Activated naive CD4-positive, alpha-beta T cell treated with anti-CD3 and anti-CD28 coated beads, Interleukin-2, amount 10 ng/mL, durations not matched to agents 7 days and 5 days (primary cell): ENCODE results near the gene TBC1D20.

Source experiments
- CTCF ChIA-PET: fragments of 350-600 bp; sonication (Branson Sonifier 250); formaldehyde crosslinking; loops from one replicate; lab custom pipeline; 2021; ENCODE audit warnings: antibody characterized with exemption; lab: Charles Lee
- DNase-seq: peaks from one replicate; pipeline ENCODE4 v3.0.0-alpha.2; 2020
- H3K27ac Mint-ChIP-seq: one replicate; pipeline ENCODE4 v1.8.0; 2021; ENCODE audit warnings: mild to moderate bottlenecking, moderate library complexity, mixed read lengths
- H3K27me3 Mint-ChIP-seq: one replicate; pipeline ENCODE4 v1.8.0; 2021; ENCODE audit warnings: mild to moderate bottlenecking, mixed read lengths
- H3K36me3 Mint-ChIP-seq: one replicate; pipeline ENCODE4 v1.8.0; 2021; ENCODE audit warnings: mixed read lengths
- H3K4me1 Mint-ChIP-seq: one replicate; pipeline ENCODE4 v1.8.0; 2021; ENCODE audit warnings: mixed read lengths
- H3K4me3 Mint-ChIP-seq: one replicate; pipeline ENCODE4 v1.8.0; 2021; ENCODE audit warnings: mild to moderate bottlenecking, moderate library complexity, mixed read lengths
- H3K9me3 Mint-ChIP-seq: one replicate; pipeline ENCODE4 v1.8.0; 2021; ENCODE audit warnings: mixed read lengths

The TBC1D20 gene

GRCh38 chr20:428658-429200, 33.6 kb downstream of the TBC1D20 start:
- CTCF ChIA-PET: no interaction called here
- H3K4me1 Mint-ChIP-seq: peaks cover 34% of the 10 kb centered on the region
- no peaks in the 10 kb centered on the region for H3K9me3 Mint-ChIP-seq
- H3K36me3 Mint-ChIP-seq: peaks cover 65% of the 10 kb centered on the region
- no peak for DNase-seq
- no peak overlapping the region for H3K4me3 Mint-ChIP-seq
- H3K27ac Mint-ChIP-seq: no peak overlapping the region
- no peaks in the 10 kb centered on the region for H3K27me3 Mint-ChIP-seq

DNA sequence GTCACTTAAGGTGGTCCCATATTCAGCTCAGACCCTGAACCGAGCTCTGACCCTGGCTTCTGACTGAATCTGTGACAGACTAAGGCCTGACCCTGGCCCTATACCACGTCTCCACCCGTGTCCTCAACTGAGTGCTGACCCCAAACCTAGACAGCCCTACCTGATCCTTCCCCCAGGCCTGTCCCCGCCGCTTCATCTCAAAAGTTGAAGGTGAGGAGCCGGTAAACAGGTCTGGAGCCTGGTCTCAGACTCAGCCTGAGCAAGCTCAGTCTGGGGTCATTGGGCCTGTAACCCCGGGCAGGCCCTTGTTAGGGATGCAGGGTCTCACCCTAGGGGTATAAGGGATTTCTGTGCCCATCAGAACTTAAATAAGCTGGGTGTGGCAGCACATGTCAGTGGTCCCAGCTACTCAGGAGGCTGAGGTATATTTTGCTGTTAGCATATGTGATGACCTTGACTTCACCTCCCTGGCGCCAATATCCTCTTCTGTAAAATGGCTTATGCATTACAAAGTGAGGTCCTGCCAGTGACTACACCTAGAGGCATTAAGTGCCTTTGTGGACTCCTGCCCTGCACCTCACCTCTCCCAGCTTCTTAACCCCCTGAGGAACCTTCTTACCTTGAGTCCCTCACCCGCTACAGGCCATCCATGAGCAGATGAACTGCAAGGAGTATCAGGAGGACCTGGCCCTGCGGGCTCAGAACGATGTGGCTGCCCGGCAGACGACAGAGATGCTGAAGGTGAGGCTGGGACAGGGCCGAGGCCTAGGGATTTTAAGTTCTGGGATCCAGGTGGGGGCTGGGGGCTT, 34.3 kb downstream of the TBC1D20 start:
- Mint-ChIP-seq H3K36me3 (peaks cover 60% of the 10 kb centered on the region), H3K4me3 (no peak overlapping the region), H3K4me1 (peaks cover 27% of the 10 kb centered on the region), H3K9me3 (no peaks in the 10 kb centered on the region), H3K27ac (no peak overlapping the region), H3K27me3 (no peaks in the 10 kb centered on the region)
- CTCF ChIA-PET: interaction anchor here (0.6 kb wide), 1 partner anchor 61 kb away, joined by 3 read pairs; no protein-coding TSS in a partner anchor
- no peak for DNase-seq

DNA sequence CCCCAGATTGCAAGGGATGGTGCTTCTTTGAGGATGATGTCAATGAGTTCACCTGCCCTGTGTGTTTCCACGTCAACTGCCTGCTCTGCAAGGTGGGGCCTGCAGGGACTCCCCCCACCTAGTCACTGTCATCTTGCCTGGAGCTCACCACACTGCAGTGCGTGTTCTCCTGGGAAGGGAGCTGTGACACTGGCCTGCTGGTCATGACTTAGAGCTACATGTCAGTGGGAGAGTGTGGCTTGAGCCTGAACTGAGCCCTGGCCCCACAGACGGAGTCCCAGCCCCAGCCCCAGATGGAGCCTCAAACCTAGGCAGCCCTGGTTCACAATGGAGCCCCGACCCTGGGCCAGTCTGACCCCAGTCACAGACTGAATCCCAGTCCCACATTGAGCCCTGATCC, 34.9 kb downstream of the TBC1D20 start:
- no peak overlapping the region for H3K27ac Mint-ChIP-seq
- peaks cover 23% of the 10 kb centered on the region for H3K4me1 Mint-ChIP-seq
- CTCF ChIA-PET: interaction anchor here (0.6 kb wide), 1 partner anchor 61 kb away, joined by 3 read pairs; no protein-coding TSS in a partner anchor
- no peak overlapping the region for H3K4me3 Mint-ChIP-seq
- H3K9me3 Mint-ChIP-seq: no peaks in the 10 kb centered on the region
- DNase-seq: no peak
- H3K36me3 Mint-ChIP-seq: peaks cover 64% of the 10 kb centered on the region
- no peaks in the 10 kb centered on the region for H3K27me3 Mint-ChIP-seq

GRCh38 chr20:426566-426965, 35.8 kb downstream of the TBC1D20 start:
- no peak for DNase-seq
- Mint-ChIP-seq H3K36me3 (peaks cover 68% of the 10 kb centered on the region), H3K27ac (no peak overlapping the region), H3K9me3 (no peaks in the 10 kb centered on the region), H3K4me1 (peaks cover 22% of the 10 kb centered on the region), H3K4me3 (no peak overlapping the region), H3K27me3 (no peaks in the 10 kb centered on the region)
- CTCF ChIA-PET: no interaction called here

DNA sequence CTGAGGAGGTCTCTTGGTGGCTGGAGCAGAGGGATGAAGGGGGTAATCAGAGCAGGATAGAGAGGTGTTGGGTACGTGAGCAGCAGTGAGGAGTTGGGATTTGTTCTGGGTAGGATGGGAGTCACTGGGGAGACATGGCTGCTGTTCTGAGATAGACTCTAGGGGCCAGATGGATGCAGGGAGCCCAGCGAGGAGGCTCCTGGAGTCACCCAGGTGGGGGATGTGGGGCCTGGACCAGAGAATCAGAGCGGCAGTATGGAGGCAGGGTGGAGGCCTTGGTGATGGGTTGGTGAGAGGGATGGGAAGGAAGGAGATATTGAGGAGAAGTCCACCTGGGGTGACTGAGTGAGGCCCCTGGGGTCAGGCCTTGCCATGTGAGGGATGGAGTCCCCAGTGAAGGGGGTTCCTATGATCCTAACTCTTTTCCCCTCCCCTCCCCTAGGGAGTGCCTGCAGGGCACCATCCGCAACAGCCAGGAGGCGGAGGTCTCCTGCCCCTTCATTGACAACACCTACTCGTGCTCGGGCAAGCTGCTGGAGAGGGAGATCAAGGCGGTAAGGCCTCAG, 40.6 kb downstream of the TBC1D20 start:
- Mint-ChIP-seq H3K36me3 (peaks cover 59% of the 10 kb centered on the region), H3K27me3 (no peaks in the 10 kb centered on the region), H3K27ac (no peak overlapping the region), H3K4me1 (peaks cover 20% of the 10 kb centered on the region), H3K9me3 (no peaks in the 10 kb centered on the region), H3K4me3 (no peak overlapping the region)
- no peak for DNase-seq
- CTCF ChIA-PET: no interaction called here

- peak; percentile 22 for DNase-seq
- CTCF ChIA-PET: no interaction called here
- peaks cover 60% of the 10 kb centered on the region for H3K36me3 Mint-ChIP-seq
- no peaks in the 10 kb centered on the region for H3K27me3 Mint-ChIP-seq
- peaks cover 16% of the 10 kb centered on the region for H3K4me1 Mint-ChIP-seq
- no peak overlapping the region for H3K4me3 Mint-ChIP-seq
- H3K27ac Mint-ChIP-seq: no peak overlapping the region
- H3K9me3 Mint-ChIP-seq: no peaks in the 10 kb centered on the region
Observed at GRCh38 chr20:420721-421574, 41.4 kb downstream of the TBC1D20 start.

DNA sequence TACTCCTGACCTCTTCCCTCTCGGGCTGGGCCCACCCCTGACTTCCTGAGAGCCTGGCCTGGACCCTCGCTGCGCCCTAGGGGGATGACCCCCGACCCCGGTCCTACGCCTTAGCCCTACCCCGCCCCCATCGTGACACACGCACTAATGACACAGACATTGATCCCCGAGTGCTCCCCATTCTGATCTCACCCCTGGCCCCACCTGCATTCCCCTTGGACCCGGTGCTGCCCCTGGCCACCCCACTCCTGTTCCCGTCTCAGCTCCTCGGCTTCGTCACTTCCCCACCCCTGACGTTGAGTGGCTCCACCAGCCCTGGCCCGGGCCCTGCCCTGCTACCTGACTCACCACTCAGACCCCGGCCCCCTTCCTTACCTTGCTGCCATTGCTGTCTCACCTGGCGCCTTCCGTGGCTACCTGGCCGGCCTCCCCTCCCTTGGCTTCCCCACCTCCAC, 42.1 kb downstream of the TBC1D20 start:
- H3K4me3 Mint-ChIP-seq: no peak overlapping the region
- CTCF ChIA-PET: interaction anchor here (1.5 kb wide), 1 partner anchor 13 kb away, joined by 3 read pairs; no protein-coding TSS in a partner anchor
- peaks cover 67% of the 10 kb centered on the region for H3K36me3 Mint-ChIP-seq
- no peak for DNase-seq
- H3K27ac Mint-ChIP-seq: no peak overlapping the region
- H3K27me3 Mint-ChIP-seq: no peaks in the 10 kb centered on the region
- H3K9me3 Mint-ChIP-seq: no peaks in the 10 kb centered on the region
- H3K4me1 Mint-ChIP-seq: peaks cover 23% of the 10 kb centered on the region

DNA sequence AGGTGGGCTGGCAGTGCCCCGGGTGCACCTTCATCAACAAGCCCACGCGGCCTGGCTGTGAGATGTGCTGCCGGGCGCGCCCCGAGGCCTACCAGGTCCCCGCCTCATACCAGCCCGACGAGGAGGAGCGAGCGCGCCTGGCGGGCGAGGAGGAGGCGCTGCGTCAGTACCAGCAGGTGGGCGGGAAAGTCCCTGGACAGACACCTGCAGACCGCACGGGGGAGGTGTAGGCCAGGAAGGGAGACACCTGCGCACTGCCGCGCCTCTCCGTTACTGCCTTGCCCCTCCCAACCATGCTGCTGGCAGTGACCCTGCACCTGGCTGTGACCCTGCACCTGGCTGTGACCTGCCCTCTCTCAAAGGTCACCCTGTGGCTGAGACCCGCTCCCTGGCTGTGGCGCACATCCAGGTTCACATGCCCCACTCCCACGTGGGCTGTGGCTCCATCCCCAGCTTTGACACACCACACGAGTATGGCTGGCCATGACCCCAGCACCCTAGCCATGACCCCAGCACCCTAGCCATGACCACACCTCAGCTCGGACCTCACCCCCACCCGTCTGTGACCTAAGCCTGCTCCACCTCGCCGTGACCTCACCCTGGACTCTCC, 42.7 kb downstream of the TBC1D20 start:
- no peak overlapping the region for H3K4me3 Mint-ChIP-seq
- peaks cover 62% of the 10 kb centered on the region for H3K36me3 Mint-ChIP-seq

GRCh38 chr20:418858-419365, 43.4 kb downstream of the TBC1D20 start:
- Mint-ChIP-seq H3K36me3 (peaks cover 55% of the 10 kb centered on the region), H3K4me3 (no peak overlapping the region), H3K27ac (no peak overlapping the region), H3K4me1 (peaks cover 16% of the 10 kb centered on the region), H3K27me3 (no peaks in the 10 kb centered on the region), H3K9me3 (no peaks in the 10 kb centered on the region)
- CTCF ChIA-PET: interaction anchor here (1.5 kb wide), 1 partner anchor 11 kb away, joined by 3 read pairs; no protein-coding TSS in a partner anchor
- DNase-seq: no peak

More for the DNA sequence above, 42.7 kb downstream of the TBC1D20 start:
- H3K9me3 Mint-ChIP-seq: no peaks in the 10 kb centered on the region
- no peak for DNase-seq
- H3K27me3 Mint-ChIP-seq: no peaks in the 10 kb centered on the region
- no peak overlapping the region for H3K27ac Mint-ChIP-seq
- peaks cover 18% of the 10 kb centered on the region for H3K4me1 Mint-ChIP-seq
- CTCF ChIA-PET: interaction anchor here (1.5 kb wide), 1 partner anchor 12 kb away, joined by 3 read pairs; no protein-coding TSS in a partner anchor

GRCh38 chr20:417801-418342, 44.5 kb downstream of the TBC1D20 start:
- Mint-ChIP-seq H3K36me3 (peaks cover 60% of the 10 kb centered on the region), H3K27ac (no peak overlapping the region), H3K4me3 (no peak overlapping the region), H3K9me3 (no peaks in the 10 kb centered on the region), H3K27me3 (no peaks in the 10 kb centered on the region), H3K4me1 (peaks cover 24% of the 10 kb centered on the region)
- DNase-seq: no peak
- CTCF ChIA-PET: interaction anchor here (0.8 kb wide), 1 partner anchor 182 kb away, joined by 4 read pairs; no protein-coding TSS in a partner anchor

- Mint-ChIP-seq H3K27ac (no peak overlapping the region), H3K9me3 (no peaks in the 10 kb centered on the region), H3K27me3 (no peaks in the 10 kb centered on the region), H3K36me3 (peaks cover 60% of the 10 kb centered on the region), H3K4me1 (peaks cover 28% of the 10 kb centered on the region), H3K4me3 (no peak overlapping the region)
- CTCF ChIA-PET: interaction anchor here (0.8 kb wide), 1 partner anchor 182 kb away, joined by 4 read pairs; no protein-coding TSS in a partner anchor
- no peak for DNase-seq
Observed at GRCh38 chr20:416950-417800, 45.2 kb downstream of the TBC1D20 start.

DNA sequence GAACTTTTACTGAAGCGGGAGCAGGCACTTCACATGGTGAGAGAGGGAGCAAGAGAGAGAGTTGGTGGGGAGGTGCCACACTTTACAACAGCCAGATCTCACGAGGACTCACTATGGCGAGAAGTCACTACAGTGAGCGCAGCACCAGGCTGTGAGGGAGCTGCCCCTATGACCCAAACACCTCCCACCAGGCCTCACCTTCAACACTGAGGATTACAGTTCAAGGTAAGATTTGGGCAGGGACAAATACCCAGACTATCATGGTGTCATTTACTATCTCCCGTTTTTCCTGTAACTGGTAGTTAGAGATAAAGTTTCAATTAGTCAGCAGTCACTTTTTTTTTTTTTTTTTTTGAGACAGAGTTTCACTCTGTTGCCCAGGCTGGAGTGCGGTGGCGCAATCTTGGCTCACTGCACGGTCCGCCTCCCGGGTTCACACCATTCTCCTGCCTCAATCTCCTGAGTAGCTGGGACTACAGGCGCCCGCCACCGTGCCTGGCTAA, 46.5 kb downstream of the TBC1D20 start:
- CTCF ChIA-PET: no interaction called here
- H3K27ac Mint-ChIP-seq: no peak overlapping the region
- H3K9me3 Mint-ChIP-seq: peaks cover 3% of the 10 kb centered on the region
- peaks cover 35% of the 10 kb centered on the region for H3K4me1 Mint-ChIP-seq
- H3K27me3 Mint-ChIP-seq: no peaks in the 10 kb centered on the region
- DNase-seq: no peak
- no peak overlapping the region for H3K4me3 Mint-ChIP-seq
- H3K36me3 Mint-ChIP-seq: peaks cover 59% of the 10 kb centered on the region
